NCI-H2107 treated with DMSO at 0.1 percent for 48 hours (cell line): Measurements from ENCODE around the gene SPACA7.
"Not testable (repeated sequence)": the region's sequence is repeated elsewhere in the genome, so short reads cannot be mapped to it uniquely, and the experiment has no call there.

Source experiments
- DNase-seq: peaks from one replicate; lab custom pipeline; 2025; ENCODE audit not compliant: unreplicated experiment; lab: John Stamatoyannopoulos, UW

The SPACA7 gene

DNA sequence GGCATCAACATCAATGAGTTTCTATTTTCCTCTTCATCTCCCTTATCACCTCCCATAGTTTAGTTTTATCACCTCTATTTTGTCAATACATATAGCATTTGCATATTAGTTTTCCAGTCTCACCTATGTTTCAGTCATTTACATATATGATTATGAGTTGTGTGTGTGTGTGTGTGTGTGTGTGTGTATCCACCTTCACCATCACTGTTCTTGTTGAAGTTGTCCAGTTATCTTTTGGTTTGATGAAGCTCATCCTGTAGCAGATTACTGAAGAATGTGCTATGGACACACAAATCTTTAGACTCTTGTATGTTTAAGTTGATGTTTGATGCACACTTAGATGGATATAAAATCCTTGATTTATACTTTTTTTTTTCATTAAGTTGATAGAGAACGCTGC lies 40.5 kb downstream of the SPACA7 start:
- DNase-seq: no peak

GRCh38 chr13:112417079-112417478 lies 40.9 kb downstream of the SPACA7 start:
- DNase-seq: no peak

DNA sequence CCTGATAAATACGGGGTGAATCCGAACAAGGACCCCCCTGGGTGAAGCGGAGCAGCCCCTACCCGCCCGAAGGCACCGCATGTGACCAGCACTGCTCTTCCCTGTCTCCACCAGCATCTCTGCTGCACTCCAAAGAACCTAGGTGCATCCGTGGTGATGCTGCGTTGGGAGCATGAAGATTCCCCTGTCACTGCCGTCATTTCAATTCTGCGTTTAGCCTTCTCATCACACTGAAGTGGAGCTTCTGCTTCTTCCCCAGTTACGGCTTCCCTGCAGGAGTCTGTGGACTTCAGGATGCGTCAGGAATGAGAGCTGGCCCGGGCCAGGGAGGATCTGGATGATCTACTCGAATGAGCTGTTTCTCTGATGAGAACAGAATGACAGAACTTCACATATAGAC lies 47.9 kb downstream of the SPACA7 start:
- no peak for DNase-seq

DNA sequence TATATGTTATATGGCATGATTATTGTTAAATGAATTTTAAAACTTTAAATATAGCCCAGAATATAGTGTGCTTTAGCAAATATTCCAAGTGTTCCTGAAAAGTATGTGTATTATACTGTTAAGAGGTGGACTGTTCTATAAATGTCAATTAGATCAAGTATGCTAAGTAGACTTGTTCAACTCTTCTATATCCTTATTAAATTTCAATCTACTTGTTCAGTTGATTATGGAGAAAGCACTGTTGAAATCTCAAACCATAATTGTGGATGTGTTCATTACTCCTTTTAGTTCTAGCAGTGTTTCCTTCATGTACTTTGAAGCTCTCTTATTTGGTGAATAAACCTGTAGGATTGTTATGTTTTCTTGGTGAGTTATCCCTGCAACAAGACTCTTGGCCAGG lies 52.5 kb downstream of the SPACA7 start:
- DNase-seq: no peak

- no peak for DNase-seq
These were observed 55.6 kb downstream of the SPACA7 start for GRCh38 chr13:112431734-112432133.

- DNase-seq: not testable (repeated sequence)
These were observed 56.6 kb downstream of the SPACA7 start for GRCh38 chr13:112432734-112433133.

GRCh38 chr13:112433517-112433916 lies 57.4 kb downstream of the SPACA7 start:
- not testable (repeated sequence) for DNase-seq

GRCh38 chr13:112434032-112434431 lies 57.9 kb downstream of the SPACA7 start:
- no peak for DNase-seq

DNA sequence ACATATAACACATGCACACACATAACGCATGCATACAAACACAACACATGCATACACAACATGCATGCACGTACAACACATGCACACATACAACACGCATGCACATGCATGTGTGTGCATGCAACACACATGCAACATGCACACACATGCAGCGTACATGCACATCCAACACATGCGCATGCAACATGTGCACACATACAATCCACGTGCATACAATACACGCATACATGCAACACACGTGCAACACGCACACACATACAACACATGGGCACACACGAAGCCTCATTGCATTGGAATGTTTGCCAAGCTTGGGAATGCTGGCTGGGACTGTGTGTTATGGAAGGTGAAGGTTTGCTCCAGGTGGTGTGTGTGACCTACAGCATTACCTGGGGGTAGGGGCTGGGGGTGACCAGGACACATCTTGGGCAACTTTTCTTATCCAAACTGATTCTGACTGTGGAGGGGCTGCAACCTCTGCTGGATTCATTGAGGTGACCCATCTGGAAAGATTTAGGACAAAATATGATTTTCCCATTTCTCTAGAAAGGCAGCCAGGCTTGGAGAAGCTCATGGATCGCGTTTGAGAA lies 58.9 kb downstream of the SPACA7 start:
- no peak for DNase-seq

DNA sequence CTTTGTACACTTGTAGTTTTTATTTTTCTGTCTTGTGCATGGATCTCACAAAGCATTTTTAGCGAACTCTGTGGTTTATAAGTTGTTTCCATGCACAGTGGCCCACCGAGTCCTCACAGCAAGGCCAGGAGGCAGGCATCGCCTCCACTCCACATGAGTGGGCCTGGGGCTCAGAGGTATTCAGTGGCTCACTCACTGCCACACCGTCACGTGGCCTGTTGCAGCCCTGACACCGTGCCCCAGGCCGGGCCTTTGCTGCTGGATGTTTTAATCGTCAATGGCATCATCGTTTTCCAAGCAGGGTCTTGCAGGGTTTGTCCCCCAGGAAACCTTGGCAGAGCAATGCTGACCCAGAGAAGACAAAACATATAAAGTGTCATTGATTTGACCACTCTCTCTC lies 59.8 kb downstream of the SPACA7 start:
- no peak for DNase-seq

DNA sequence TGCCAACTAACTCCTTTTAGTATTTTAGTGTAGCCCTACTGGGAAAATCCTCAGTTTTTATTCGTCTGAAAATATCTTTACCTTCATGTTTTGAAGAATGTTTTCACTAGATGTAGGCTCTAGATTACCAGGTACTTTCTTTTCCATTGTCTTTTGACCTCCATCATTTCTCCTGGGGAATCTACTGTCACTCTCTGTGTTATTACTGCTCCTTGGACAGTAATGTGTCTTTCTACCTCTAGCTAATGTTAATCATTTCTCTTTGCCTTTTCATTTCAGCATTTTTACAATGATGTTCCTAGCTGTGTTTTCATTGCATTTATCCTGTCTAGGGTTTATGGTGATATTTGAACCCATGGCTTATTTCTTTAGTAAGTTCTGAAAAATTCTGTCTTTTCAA lies 61.9 kb downstream of the SPACA7 start:
- DNase-seq: no peak

- DNase-seq: no peak
These were observed 62.4 kb downstream of the SPACA7 start for GRCh38 chr13:112438515-112438914.

GRCh38 chr13:112441226-112441625 lies 65.1 kb downstream of the SPACA7 start:
- DNase-seq: no peak

DNA sequence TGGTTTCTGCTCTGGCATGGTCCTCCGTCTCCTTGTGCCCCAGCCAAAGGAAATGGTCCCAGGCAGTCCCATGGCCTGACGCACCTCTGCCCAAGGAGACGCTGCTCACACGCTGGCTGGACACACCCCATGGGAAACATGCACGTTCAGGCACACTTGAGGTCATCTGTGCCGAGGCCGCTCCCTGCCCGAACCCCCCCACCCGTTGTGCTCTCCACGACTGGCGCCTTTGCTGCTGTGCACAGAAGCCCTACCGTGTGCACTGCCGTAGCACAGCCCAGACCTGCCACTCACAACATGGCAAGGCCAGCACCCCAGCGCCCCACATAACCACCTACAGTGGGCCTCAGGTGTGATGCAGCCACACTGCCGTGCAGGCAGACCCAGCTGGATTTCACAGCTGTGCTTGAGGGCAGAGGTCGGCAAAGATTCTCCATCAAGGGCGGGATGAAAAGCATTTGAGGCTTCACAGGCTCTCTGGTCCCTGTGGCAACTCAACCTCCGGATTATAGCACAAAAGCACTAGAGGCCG lies 65.7 kb downstream of the SPACA7 start:
- no peak for DNase-seq

DNA sequence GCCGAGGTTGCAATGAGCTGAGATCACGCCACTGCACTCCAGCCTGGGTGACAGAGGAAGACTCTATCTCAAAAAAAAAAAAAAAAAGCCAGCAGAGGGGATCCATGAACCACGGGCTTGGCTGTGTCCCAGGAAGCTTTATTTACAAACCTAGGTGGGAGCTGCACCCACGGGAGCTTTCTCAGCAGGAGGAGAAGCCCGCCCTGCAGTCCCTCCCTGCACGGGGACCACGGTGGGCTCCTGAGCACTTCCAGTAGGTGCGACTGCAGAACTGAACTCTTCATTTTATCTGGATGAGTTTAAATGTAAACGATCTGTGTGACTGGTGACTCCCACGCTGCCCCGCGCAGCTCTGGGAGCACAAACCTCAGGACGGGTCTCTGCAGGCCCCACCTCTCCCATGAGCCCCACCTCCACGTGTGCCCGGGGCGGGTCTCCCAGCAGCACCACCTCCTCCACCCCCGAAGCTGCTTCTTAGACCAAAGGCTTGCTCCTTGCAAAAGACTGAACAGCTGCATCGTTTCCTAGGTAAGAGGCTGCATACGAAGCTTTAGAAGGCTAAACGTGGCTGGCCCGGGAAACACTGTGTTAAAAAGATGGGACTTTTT lies 66.4 kb downstream of the SPACA7 start:
- DNase-seq: peak; percentile 21

DNA sequence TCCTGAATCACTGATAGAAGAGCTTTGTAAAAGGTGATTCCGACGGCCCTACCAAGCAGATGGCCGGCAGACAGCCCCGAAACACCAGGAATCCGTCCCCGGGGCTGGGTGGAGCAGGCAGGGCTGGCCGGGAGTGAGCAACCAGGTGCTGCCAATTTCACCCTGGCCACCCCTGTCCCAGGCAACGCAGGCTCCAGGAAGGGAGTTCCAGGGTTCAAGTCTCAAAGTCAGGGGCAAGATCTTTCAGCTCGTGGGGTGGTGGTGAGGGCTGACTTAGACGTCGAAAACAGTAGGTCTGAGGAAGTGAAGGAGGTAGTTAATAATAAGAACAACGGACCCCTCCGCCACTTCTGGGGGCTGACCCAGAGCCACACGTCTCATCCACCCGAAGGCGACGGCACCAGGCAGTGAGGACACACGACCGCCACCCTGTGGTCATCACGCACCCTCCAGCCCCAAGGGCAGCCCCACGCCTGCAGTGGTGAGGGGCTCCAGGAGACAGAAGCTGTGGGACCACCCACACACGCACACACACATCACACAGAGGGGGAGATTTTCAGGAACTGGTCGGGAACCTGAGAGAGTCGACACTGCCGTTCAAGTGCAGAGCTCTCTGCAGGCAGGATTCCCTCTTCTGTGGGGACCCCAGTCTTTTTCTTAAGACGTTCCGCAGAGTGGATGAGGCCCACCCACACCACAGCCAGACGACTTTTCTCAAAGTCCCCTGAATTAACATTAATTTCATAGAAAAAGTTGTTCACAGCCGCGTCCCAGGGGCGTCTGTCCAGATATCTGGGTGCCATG lies 67.2 kb downstream of the SPACA7 start:
- no peak for DNase-seq

DNA sequence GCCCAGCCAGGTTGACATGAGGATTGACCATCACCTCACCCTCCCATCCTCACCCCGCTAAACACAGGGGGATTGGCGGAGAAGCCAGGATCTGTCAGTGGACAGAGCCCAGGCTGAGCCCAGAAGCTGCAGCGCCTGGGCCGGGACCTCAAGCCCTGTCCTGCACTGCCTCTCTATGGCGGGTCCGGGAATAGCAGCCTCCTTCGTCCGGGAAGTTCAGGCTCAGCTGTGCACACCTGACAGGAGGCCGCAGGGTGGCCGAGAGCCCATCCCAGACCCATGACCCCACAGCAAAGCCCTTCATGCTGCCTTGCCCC lies 67.8 kb downstream of the SPACA7 start:
- DNase-seq: peak; percentile 44

DNA sequence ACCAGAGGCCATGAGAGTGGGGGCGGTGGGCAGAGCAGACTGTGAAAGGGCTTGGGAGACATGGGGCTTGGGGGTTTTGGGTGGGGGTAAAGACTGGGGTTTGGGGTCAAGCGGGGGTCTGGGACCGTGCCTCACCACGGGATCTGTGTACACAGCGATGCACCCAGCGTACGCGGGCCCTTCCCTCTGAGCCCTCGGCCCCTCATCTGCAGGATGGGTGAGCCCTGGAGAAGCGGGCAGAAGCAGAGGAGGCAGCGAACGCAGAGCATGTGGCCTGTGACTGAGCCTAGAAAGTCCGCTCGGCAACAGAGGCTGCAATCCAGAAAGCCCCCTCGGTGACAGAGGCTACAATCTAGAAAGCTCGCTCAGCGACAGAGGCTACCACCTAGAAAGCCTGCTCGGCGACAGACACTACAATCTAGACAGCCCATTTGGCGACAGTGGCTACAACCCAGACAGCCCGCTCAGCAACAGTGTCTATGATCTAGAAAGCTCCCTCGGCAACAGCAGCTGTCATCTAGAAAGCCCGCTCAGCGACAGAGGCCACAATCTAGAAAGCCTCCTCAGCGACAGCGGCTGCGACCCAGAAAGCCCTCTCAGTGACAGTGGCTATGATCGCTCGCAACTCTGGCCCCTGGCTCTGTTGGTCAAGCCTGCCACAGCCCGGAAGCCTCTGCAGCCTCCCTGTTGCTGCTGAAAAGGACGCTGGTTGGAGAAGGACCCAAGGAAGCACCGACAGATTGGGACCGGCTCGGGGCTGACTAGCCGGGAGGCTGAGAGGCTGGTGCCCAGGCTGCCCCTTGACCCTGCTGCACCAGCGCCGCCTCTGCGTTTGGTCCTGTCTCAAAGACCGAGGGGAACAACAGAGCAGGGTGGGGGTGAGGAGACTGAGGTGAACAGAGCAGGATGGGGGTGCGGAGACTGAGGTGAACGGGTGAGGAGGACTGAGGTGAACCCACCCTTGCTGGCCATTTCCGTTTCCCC lies 68.6 kb downstream of the SPACA7 start:
- no peak for DNase-seq

- no peak for DNase-seq
These were observed 69.5 kb downstream of the SPACA7 start for GRCh38 chr13:112445411-112446271.

DNA sequence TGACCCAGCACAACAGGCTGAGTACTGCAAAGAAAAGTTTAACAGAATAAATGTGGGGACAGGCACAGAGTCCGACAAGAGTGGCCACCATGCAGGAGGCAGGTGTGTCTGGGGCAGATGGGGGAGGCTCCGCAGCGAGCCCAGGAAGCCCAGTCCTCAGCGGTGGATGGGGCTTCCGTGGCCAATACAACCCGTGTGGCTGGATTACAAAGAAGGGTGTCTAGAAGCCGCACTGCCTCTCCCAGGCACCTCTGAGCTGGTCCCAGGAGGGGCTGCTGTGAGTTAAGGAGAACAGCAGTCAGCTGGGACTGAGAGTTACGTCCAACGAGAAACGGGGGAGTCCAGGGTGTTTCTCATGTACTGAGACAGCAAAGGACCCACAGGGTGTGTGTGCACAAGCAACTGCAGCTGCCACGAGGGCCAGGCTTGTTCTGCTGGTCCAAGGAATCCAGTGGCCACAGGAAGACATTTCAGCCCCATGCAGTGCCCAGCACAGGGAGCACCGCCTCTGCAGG lies 70.2 kb downstream of the SPACA7 start:
- no peak for DNase-seq
